Renal cortical epithelial cell (primary cell): ENCODE data around the gene PDCD2L. TPM values are rescaled to one million over a fixed set of nuclear protein-coding genes. Genes with fewer than 3 reads are reported as not detected.
"Not testable (repeated sequence)": the region's sequence is repeated elsewhere in the genome, so short reads cannot be mapped to it uniquely, and the experiment has no call there.

ENCODE experiments used
- DNase-seq: peaks from one replicate; pipeline ENCODE4 v3.0.0-alpha.2; 2011; ENCODE audit warnings: low read depth
- total RNA-seq: library from RNA; depleted of rRNA; stranded (reverse); fragments of >200 nt; gene quantifications from 2 replicates; pipeline ENCODE4 v1.2.3, GENCODE V29; 2014

The PDCD2L gene
- total RNA-seq, 1 donor from 2014 or later = 10.8 TPM

GRCh38 chr19:34411216-34411615 lies 7.0 kb downstream of the PDCD2L start:
- no peak for DNase-seq

GRCh38 chr19:34416021-34416545 lies 11.9 kb downstream of the PDCD2L start:
- no peak for DNase-seq

- no peak for DNase-seq
These were observed 14.1 kb downstream of the PDCD2L start for GRCh38 chr19:34418300-34418699.

GRCh38 chr19:34426096-34426661 lies 22.0 kb downstream of the PDCD2L start:
- DNase-seq = no peak

GRCh38 chr19:34428549-34429285 lies 24.5 kb downstream of the PDCD2L start:
- DNase-seq = no peak

DNA sequence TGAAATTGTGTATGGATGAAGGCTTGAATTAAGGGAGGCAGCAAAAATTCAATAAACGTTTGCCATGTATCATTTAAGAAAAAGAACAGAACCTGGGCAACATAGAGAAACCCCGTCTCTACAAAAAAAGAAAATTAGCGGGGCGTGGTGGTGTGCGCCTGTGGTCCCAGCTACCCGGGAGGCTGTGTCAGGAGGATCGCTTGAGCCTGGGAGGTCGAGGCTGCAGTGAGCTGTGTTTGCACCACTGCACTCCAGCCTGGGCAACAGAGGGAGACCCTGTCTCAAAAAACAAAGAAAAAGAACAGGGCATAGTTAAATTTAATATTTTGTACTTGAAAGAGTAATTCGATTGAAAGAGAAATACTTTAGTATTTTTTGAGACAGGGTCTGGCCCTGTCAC lies 25.4 kb downstream of the PDCD2L start:
- no peak for DNase-seq

- DNase-seq = peak; percentile 58
These were observed 26.8 kb downstream of the PDCD2L start for GRCh38 chr19:34430738-34431625.

DNA sequence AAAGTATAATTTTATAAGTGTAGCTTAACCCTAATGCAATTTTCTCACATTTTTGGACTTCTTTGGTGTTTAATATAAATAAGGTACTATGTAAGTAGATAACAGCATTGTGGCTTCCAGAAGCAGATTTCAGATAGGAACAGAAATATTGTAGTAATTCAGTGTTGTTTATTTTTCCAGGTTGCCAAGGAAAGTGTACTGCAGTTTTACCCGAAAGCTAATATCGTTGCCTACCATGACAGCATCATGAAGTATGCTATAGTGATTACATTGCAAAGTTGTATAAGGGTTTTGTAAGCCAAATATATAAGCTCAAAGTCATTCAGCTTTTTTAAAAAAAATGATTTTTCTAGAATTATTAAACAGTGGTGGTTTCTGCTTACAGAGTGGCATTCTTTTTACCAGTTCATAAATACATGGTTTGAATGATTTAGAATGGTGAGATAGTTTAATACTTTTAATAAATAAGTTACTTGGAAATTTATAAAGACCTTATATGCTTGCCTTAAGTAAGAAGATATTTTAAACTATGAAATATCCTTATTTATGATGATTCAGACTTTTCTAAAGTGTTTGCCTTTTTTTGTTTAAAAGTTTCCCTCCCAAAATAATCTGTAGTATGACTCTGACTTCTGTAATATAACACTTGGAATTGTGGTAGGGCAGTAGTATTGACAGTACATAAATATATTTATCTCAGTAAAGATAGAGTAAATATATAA lies 27.6 kb downstream of the PDCD2L start:
- no peak for DNase-seq

DNA sequence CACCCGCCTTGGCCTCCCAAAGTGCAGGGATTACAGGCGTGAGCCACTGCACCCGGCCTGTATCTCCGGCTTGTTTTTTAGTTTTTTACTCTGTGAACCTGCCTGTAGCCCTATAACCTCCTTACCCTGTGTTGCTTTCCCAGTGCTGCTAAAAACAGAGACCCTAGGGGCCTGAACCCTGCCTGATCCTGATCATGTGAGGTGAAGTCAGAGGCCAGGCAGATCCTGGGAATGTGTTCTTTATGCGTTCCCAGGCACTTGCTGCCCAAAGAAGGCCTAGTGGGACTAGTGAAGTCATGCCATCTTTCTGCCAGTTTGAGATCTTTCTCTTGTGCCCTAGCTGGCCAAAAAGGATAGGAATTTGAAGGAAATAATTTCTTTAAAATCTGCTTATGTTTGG lies 28.6 kb downstream of the PDCD2L start:
- DNase-seq = peak; percentile 15

DNA sequence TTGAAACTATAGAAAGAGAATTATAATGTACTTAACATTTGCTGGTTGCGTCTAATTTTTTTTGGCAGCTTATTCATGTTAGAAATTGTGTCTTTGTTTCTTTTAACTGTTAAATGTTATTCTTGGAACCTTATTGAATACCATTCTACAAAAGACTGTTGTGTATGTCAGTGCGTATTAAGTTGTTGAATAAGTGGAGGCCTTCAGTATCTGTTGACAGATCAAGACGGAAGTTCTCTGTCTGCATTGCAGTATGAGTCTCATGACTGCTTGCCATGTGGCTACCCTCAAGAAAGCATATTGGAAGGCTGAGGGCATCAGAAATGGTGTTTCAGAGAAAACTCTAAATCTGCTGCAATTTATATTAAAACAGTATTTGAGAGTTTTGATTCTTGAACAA lies 32.5 kb downstream of the PDCD2L start:
- no peak for DNase-seq

DNA sequence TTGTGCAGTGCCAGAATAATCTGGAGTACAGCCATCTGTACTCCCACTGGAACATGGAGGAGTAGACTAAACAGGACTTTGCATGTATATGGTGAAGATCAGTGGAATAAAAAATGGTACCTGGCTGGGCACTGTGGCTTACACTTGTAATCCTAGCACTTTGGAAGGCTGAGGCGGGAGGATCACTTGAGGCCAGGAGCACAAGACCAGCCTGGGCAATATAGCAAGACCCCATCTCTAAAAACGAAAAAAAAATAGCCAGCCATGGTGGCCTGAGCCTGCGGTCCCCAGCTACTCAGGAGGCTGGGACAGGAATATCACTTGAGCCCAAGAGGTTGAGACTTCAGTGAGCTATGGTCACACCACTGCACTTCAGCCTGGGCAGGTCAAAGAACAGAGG lies 44.0 kb downstream of the PDCD2L start:
- no peak for DNase-seq

- no peak for DNase-seq
These were observed 48.5 kb downstream of the PDCD2L start for GRCh38 chr19:34452723-34453122.

DNA sequence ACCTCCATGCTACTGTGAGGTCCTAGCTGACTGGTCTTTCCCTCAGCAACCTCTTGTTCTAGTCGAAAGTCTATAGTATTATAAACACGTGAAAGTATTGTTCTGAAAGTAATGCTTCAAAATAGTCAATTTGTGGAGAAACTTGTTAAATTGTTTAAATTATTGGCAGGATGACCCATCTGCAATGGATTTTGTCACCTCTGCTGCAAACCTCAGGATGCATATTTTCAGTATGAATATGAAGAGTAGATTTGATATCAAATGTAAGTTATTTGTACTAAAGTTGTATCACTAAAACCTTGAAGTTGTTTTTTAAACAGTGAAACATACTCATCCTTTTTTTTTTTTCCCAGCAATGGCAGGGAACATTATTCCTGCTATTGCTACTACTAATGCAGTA lies 49.9 kb downstream of the PDCD2L start:
- no peak for DNase-seq

DNA sequence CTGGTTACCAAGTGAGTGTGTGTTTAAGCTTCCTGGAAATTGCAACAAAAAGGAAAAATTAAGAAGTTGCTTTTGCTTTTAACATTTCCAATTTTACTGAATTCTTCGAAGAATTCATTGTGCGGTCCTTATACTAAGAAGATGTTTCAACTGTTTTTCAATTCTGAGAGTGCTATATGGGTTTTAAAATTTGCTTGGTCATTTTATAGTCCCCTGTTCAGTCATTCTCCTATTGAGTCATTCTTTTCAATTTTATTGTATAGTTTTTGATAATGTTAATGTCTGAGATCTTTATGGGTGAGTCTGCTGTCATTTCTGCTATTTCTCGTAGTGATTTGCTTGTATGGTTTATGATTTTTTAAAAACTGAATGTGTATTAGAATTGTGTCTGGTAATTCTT lies 50.5 kb downstream of the PDCD2L start:
- no peak for DNase-seq

DNA sequence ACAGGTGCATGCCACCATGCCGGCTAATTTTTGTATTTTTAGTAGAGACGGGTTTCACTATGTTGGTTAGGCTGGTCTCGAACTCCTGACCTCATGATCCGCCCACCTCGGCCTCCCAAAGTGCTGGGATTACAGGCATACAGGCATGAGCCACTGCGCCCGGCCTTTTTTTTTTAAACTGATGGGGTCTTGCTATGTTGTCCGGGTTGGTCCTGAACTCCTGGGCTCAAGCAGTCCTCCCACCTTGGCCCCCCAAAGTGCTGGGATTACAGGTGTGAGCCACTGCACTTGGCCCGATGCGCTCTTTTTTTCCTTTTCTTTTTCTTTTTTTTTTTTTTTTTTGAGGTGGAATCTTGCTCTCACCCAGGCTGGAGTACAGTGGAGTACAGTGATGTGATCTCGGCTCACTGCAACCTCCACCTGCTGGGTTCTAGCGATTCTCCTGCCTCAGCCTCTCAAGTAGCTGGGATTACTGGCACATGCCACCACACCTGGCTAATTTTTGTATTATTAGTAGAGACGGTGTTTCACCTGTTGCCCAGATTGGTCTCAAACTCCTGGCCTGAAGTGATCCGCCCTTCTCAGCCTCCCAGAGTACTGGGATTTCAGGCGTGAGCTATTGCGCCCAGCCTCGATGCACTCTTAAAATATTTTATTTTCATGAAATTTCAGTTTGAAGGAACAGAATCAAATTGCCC lies 51.7 kb downstream of the PDCD2L start:
- not testable (repeated sequence) for DNase-seq

DNA sequence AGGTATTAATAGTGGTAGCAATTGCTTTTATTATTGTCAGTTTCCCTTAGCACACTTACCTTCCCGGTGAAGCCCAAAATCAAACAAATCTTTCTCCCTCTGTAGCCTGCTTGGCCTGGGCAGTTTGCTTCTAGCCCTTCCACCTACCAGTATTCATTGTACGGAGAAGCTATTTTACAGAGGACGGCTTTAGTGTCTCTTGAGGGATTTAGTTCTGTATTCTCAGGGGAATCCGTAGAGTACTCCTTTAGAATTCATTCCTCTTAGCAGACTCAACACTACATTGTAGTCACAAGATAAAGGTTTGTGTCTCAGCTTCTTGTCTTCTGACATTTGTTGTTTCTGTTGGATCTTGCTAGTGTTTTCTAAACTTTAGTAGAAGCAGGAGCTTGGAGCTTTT lies 53.2 kb downstream of the PDCD2L start:
- no peak for DNase-seq

DNA sequence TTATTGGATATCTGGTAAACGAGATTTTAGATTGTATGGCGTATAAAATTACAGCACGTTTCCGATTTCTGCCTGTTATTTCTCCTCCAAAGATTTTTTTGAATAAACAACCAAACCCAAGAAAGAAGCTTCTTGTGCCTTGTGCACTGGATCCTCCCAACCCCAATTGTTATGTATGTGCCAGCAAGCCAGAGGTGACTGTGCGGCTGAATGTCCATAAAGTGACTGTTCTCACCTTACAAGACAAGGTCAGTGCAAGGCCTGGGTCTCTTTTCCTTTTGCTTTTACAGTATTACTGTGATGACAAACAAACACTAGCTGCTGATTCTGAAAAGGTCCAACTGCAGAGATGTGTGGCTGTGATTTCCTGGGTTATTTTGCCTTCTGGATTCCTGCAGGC lies 54.5 kb downstream of the PDCD2L start:
- no peak for DNase-seq

DNA sequence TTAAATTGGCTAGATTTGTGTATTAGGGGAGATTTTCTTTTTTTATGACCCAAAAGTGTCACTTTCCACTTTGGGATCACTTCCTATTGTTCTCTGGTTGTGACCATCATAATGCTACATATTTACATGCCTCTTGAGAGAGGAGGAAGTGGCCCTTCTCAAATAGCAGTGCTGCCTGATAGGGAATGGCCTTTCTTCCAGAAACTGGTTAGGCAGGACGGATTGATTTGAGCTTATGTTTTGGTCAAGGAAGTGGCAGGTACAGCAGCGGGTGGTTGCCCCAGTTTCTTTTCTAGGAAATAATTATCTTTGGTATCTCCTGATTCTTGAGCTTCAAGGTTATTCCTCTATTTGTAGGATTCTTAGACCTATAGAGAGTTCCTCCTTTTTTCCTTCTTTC lies 55.4 kb downstream of the PDCD2L start:
- DNase-seq = peak; percentile 10

DNA sequence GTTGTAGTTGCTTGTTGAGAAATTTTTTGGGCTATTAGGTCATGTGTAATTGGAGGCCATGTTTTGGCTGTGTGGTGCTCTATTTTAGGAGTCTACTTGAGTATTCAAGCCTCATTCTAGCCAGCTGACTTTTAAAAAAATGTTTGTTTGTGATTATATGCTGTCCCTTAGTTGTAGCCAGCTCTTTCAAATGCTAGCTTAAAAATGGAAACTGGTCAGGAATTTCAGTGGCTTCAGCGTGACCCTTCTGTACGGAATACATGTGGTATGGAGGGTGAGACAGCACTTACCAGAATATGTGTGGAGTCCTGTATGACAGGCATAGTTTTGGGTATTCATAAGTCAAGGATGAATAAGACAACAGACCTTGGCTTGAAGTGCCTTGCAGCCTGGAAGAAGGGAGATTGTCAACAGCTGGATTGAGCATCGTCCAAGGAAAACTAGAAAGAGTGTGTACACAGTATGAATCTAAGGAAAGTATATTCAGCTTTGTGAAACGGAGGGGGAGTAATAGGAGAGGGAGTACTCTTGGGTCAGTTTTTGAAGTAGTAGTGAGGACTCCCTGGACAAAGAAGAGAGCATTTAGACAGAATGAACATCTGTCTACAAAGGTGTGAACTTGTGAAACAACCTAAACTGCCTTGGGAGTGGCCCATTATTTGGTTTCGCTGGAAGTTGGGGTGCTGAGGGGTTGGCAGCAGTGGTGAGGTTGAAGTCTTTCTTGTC lies 57.3 kb downstream of the PDCD2L start:
- DNase-seq = no peak

- DNase-seq = not testable (repeated sequence)
These were observed 60.6 kb downstream of the PDCD2L start for GRCh38 chr19:34464785-34465184.

GRCh38 chr19:34468409-34468808 lies 64.2 kb downstream of the PDCD2L start:
- DNase-seq = no peak
